Right cardiac atrium (tissue), 5 donors: Measurements from ENCODE around the gene RTBDN. TPM values are rescaled to one million over a fixed set of nuclear protein-coding genes. Genes with fewer than 3 reads are reported as not detected.

ENCODE experiments used
- ATAC-seq, 2 donors: fragments of 200-7000 bp; cut with Tn5 transposase; one replicate each; pipeline versions ENCODE4 v1.8.0 to v1.9.1; 2020; ENCODE audit warnings: moderate library complexity in 2 of 2, mild to moderate bottlenecking in 1 of 2
- DNase-seq, 3 donors: peaks; one replicate each; pipeline ENCODE4 v3.0.0-alpha.2; 2020
- H3K27ac ChIP-seq: one replicate; pipeline ENCODE4 v1.5.1; 2013; ENCODE audit warnings: mild to moderate bottlenecking, low read length, control low read depth, moderate library complexity
- H3K27me3 ChIP-seq: one replicate; pipeline ENCODE4 v1.6.1; 2013; ENCODE audit not compliant: control insufficient read depth, insufficient read depth
- H3K4me1 ChIP-seq: one replicate; pipeline ENCODE4 v1.6.1; 2013; ENCODE audit warnings: low read length; ENCODE audit not compliant: control insufficient read depth, insufficient read depth
- H3K4me3 ChIP-seq: one replicate; pipeline ENCODE4 v1.5.1; 2013; ENCODE audit warnings: low read length, control low read depth
- H3K9me3 ChIP-seq: one replicate; pipeline ENCODE4 v1.6.1; 2013; ENCODE audit warnings: low read length; ENCODE audit not compliant: control insufficient read depth
- WGBS: extraction: QIAGEN DNeasy Blood & Tissue Kit; methylation state at CpG from one replicate; pipeline ENCODE4 v1.1.7; 2013; 5-methylcytosine and 5-hydroxymethylcytosine counted together
- intact Hi-C, 4 donors: fragments of 100-400 bp; cut with DNase I; formaldehyde crosslinking; loops; one replicate each; pipeline versions ENCODE4 v1.11.0 to v1.14.0; 2022 to 2023
- polyA plus RNA-seq: library from polyadenylated mRNA; stranded (reverse); fragments of 200-250 nt; gene quantifications from one replicate; pipeline ENCODE4 v1.2.3, GENCODE V29; 2013
- total RNA-seq, 4 donors: library from RNA; stranded (reverse); fragmentation: NEBNext Ultra II Directional; extraction: Animal tissue kit (Norgen Biotek cat#: 25700); gene quantifications; one replicate each; pipeline ENCODE4 v1.2.1, GENCODE V29; 2021
- donor health status: healthy with polysubstance abuse.
- donor health status: DM: no; HTN: yes; CAD: no.
- donor health status: DM: no; HTN: no; CAD: no.
- donor health status: DM: no; HTN: yes; CAD: no; lungs with severe emphysema.
- donor health status: DM: yes; HTN: yes; CAD: no.

RTBDN gene
- total and polyA plus RNA-seq, 5 donors: not detected

GRCh38 chr19:12867120-12868099 is 33.0 kb upstream of the RTBDN start:
- peak; percentile 75 to 77 for ATAC-seq
- no peaks in the 10 kb centered on the region for H3K27me3 ChIP-seq
- no peaks in the 10 kb centered on the region for H3K4me1 ChIP-seq
- H3K27ac ChIP-seq: no peak overlapping the region
- H3K9me3 ChIP-seq: no peaks in the 10 kb centered on the region
- 9% methylated on average over 51 of the region's 51 CpGs for WGBS
- peak overlapping the region; percentile 30 for H3K4me3 ChIP-seq
- intact Hi-C loops: no loop called here
- DNase-seq: peak; percentile 63 to 87 (median 85)

GRCh38 chr19:12866416-12867119 is 32.2 kb upstream of the RTBDN start:
- Histone ChIP-seq H3K4me3 (no peak overlapping the region), H3K27ac (no peak overlapping the region), H3K9me3 (no peaks in the 10 kb centered on the region), H3K27me3 (no peaks in the 10 kb centered on the region), H3K4me1 (no peaks in the 10 kb centered on the region)
- intact Hi-C loops: no loop called here
- 87% methylated on average over 29 of the region's 29 CpGs for WGBS
- no peak for DNase-seq
- no peak for ATAC-seq

- H3K9me3 ChIP-seq: no peaks in the 10 kb centered on the region
- no peak for DNase-seq
- 84% methylated on average over 19 of the region's 19 CpGs for WGBS
- no peak for ATAC-seq
- H3K27me3 ChIP-seq: no peaks in the 10 kb centered on the region
- H3K4me3 ChIP-seq: no peak overlapping the region
- no peaks in the 10 kb centered on the region for H3K4me1 ChIP-seq
- H3K27ac ChIP-seq: no peak overlapping the region
- intact Hi-C loops: no loop called here
Observed at GRCh38 chr19:12865746-12866415, 31.5 kb upstream of the RTBDN start.

GRCh38 chr19:12864721-12865715 is 30.6 kb upstream of the RTBDN start:
- Histone ChIP-seq H3K9me3 (no peaks in the 10 kb centered on the region), H3K4me1 (no peaks in the 10 kb centered on the region), H3K4me3 (no peak overlapping the region), H3K27me3 (no peaks in the 10 kb centered on the region), H3K27ac (no peak overlapping the region)
- intact Hi-C loops: no loop called here
- DNase-seq: no peak
- WGBS: 86% methylated on average over 34 of the region's 34 CpGs
- no peak for ATAC-seq

- Histone ChIP-seq H3K9me3 (no peaks in the 10 kb centered on the region), H3K27me3 (no peaks in the 10 kb centered on the region), H3K27ac (no peak overlapping the region), H3K4me1 (no peaks in the 10 kb centered on the region), H3K4me3 (no peak overlapping the region)
- intact Hi-C loops: no loop called here
- DNase-seq (no peak), ATAC-seq (no peak)
- 90% methylated on average over 4 of the region's 4 CpGs for WGBS
Observed at GRCh38 chr19:12864143-12864542, 29.8 kb upstream of the RTBDN start.

- intact Hi-C loops: no loop called here
- H3K27me3 ChIP-seq: no peaks in the 10 kb centered on the region
- WGBS: 65% methylated on average over 7 of the region's 7 CpGs
Observed at GRCh38 chr19:12859546-12859945, 25.2 kb upstream of the RTBDN start.

GRCh38 chr19:12858041-12858928 is 23.9 kb upstream of the RTBDN start:
- no peak for ATAC-seq
- no peak for DNase-seq
- Histone ChIP-seq H3K9me3 (no peaks in the 10 kb centered on the region), H3K4me1 (no peaks in the 10 kb centered on the region), H3K4me3 (no peak overlapping the region), H3K27ac (no peak overlapping the region), H3K27me3 (no peaks in the 10 kb centered on the region)
- intact Hi-C loops: no loop called here
- WGBS: 95% methylated on average over 35 of the region's 35 CpGs

More at GRCh38 chr19:12859546-12859945, 25.2 kb upstream of the RTBDN start:
- no peak for DNase-seq
- ATAC-seq: no peak
- Histone ChIP-seq H3K27ac (no peak overlapping the region), H3K4me1 (no peaks in the 10 kb centered on the region), H3K4me3 (no peak overlapping the region), H3K9me3 (no peaks in the 10 kb centered on the region)

- H3K4me1 ChIP-seq: no peaks in the 10 kb centered on the region
- H3K4me3 ChIP-seq: no peak overlapping the region
- H3K27ac ChIP-seq: no peak overlapping the region
- no peaks in the 10 kb centered on the region for H3K9me3 ChIP-seq
- intact Hi-C loops: no loop called here
- 68% methylated on average over 1 of the region's 1 CpG for WGBS
- H3K27me3 ChIP-seq: no peaks in the 10 kb centered on the region
- DNase-seq: no peak
- ATAC-seq: no peak
Observed at GRCh38 chr19:12856653-12857052, 22.3 kb upstream of the RTBDN start.

- Histone ChIP-seq H3K4me3 (no peak overlapping the region), H3K9me3 (no peaks in the 10 kb centered on the region), H3K27ac (no peak overlapping the region), H3K27me3 (no peaks in the 10 kb centered on the region), H3K4me1 (no peaks in the 10 kb centered on the region)
- DNase-seq (peak; percentile 82 to 95 (median 95)), ATAC-seq (peak; percentile 97)
- intact Hi-C loops: loop anchor here (2.0 to 10.0 kb wide), 4 partner anchors 80 to 173 kb away; no protein-coding TSS in a partner anchor
- 13% methylated on average over 69 of the region's 69 CpGs for WGBS
Observed at GRCh38 chr19:12847159-12848139, 13.1 kb upstream of the RTBDN start.
